ENCODE results near the gene RAET1E. TPM values are rescaled to one million over a fixed set of nuclear protein-coding genes. Genes with fewer than 3 reads are reported as not detected.
"Not testable (repeated sequence)": the region's sequence is repeated elsewhere in the genome, so short reads cannot be mapped to it uniquely, and the experiment has no call there.

The RAET1E gene
- total and polyA plus RNA-seq, 8 donors = 0.19 to 2.6 TPM; not detected in 6

- DNase-seq = peak; percentile 88 to 96
- H3K9me3 ChIP-seq = no peaks in the 10 kb centered on the region
- intact Hi-C loops (cut with DNase I; ENCODE audit: low total_unique reads) = no loop called here
- 0 to 2% (median 2%) methylated on average over 24 to 40 of the region's 40 CpGs for WGBS, 5 donors
- TF ChIP-seq POLR2A (IDR thresholded peaks at IDR 0.05) (no peak), CTCF (IDR thresholded peaks at IDR 0.05) (no peak), EP300 (IDR thresholded peaks at IDR 0.05) (no peak), POLR2AphosphoS5 (IDR thresholded peaks at IDR 0.05) (peak in 2 of 3 donors; percentile 36 to 60)
- peak within 1 kb of the TSS in 1 of 5 donors; percentile 18 for H3K27ac ChIP-seq
- H3K4me3 ChIP-seq = peak within 1 kb of the TSS; percentile 49 to 61 (median 55)
- H3K36me3 ChIP-seq = no peaks in the 10 kb centered on the region
- H3K27me3 ChIP-seq = peaks cover 0 to 48% (median 6%) of the 10 kb centered on the region in 3 donors
- H3K4me1 ChIP-seq = peaks cover 14 to 32% (median 29%) of the 10 kb centered on the region in 4 donors
These were observed 24.9 kb upstream of the RAET1E start, which contains the start of gene RAET1G for GRCh38 chr6:149922642-149923326. TSS of gene RAET1G (minus strand) at chr6:149923121. CDS start at chr6:149923010, 111 bp downstream.

GRCh38 chr6:149922091-149922490 lies 24.2 kb upstream of the RAET1E start:
- H3K27ac ChIP-seq; H3K36me3 ChIP-seq; intact Hi-C loops (cut with DNase I; ENCODE audit: low total_unique reads); DNase-seq; H3K9me3 ChIP-seq: not testable (repeated sequence)
- H3K4me1 ChIP-seq = peaks cover 14 to 32% (median 29%) of the 10 kb centered on the region in 4 donors
- peak overlapping the region in 1 of 4 donors; percentile 61 for H3K4me3 ChIP-seq
- 26 to 46% (median 35%) methylated on average over 5 of the region's 5 CpGs for WGBS, 5 donors
- H3K27me3 ChIP-seq = peaks cover 0 to 42% (median 6%) of the 10 kb centered on the region in 3 donors

GRCh38 chr6:149921361-149921760 lies 23.4 kb upstream of the RAET1E start:
- WGBS, 5 donors = 84 to 92% (median 86%) methylated on average over 6 of the region's 6 CpGs

GRCh38 chr6:149919834-149920225 lies 21.9 kb upstream of the RAET1E start:
- no peaks in the 10 kb centered on the region for H3K9me3 ChIP-seq
- 83 to 92% (median 88%) methylated on average over 4 of the region's 4 CpGs for WGBS, 5 donors
- intact Hi-C loops (cut with DNase I; ENCODE audit: low total_unique reads) = no loop called here
- DNase-seq = no peak
- H3K4me1 ChIP-seq = peaks cover 7 to 16% (median 15%) of the 10 kb centered on the region in 4 donors
- no peak for TF ChIP-seq EP300 (IDR thresholded peaks at IDR 0.05)
- TF ChIP-seq CTCF (IDR thresholded peaks at IDR 0.05) = no peak
- TF ChIP-seq POLR2AphosphoS5 (IDR thresholded peaks at IDR 0.05) = no peak
- no peak for TF ChIP-seq POLR2A (IDR thresholded peaks at IDR 0.05)
- H3K27ac ChIP-seq = no peak overlapping the region
- no peaks in the 10 kb centered on the region for H3K36me3 ChIP-seq
- H3K27me3 ChIP-seq = peaks cover 0 to 29% (median 6%) of the 10 kb centered on the region in 3 donors
- no peak overlapping the region for H3K4me3 ChIP-seq

More at GRCh38 chr6:149921361-149921760, 23.4 kb upstream of the RAET1E start:
- H3K27me3 ChIP-seq = peaks cover 0 to 37% (median 6%) of the 10 kb centered on the region in 3 donors
- no peak for DNase-seq
- H3K36me3 ChIP-seq = no peaks in the 10 kb centered on the region
- H3K9me3 ChIP-seq = no peaks in the 10 kb centered on the region
- H3K4me3 ChIP-seq = no peak overlapping the region
- TF ChIP-seq CTCF (IDR thresholded peaks at IDR 0.05) (no peak), POLR2A (IDR thresholded peaks at IDR 0.05) (no peak), EP300 (IDR thresholded peaks at IDR 0.05) (no peak), POLR2AphosphoS5 (IDR thresholded peaks at IDR 0.05) (no peak)
- H3K4me1 ChIP-seq = peaks cover 14 to 30% (median 28%) of the 10 kb centered on the region in 4 donors
- intact Hi-C loops (cut with DNase I; ENCODE audit: low total_unique reads) = no loop called here
- H3K27ac ChIP-seq = no peak overlapping the region

- Histone ChIP-seq H3K27me3 (peaks cover 0 to 24% (median 6%) of the 10 kb centered on the region in 3 donors), H3K4me1 (peaks cover 7 to 16% (median 15%) of the 10 kb centered on the region in 4 donors)
- H3K9me3 ChIP-seq; H3K27ac ChIP-seq; DNase-seq; H3K4me3 ChIP-seq; H3K36me3 ChIP-seq; intact Hi-C loops (cut with DNase I; ENCODE audit: low total_unique reads): not testable (repeated sequence)
- WGBS, 5 donors = 81 to 87% (median 86%) methylated on average over 9 to 11 of the region's 11 CpGs
These were observed 21.4 kb upstream of the RAET1E start for GRCh38 chr6:149919126-149919833.
